HEK293T (cell line): ENCODE data around the gene CALD1.

Source experiments
- FOXK2 ChIP-seq: fragments of 450-650 bp; IDR thresholded peaks from 2 replicates; pipeline ENCODE4 v1.6.1; 2016; ENCODE audit warnings: mild to moderate bottlenecking
- FOXM1 ChIP-seq: fragments of 450-650 bp; IDR thresholded peaks from 2 replicates; pipeline ENCODE4 v1.6.1; 2017; ENCODE audit warnings: mild to moderate bottlenecking, borderline replicate concordance
- L3MBTL2 ChIP-seq: fragments of 450-650 bp; conservative IDR thresholded peaks from 2 replicates; pipeline ENCODE4 v1.6.1; 2016; ENCODE audit warnings: mild to moderate bottlenecking
- TARDBP ChIP-seq: fragments of 450-650 bp; IDR thresholded peaks from 2 replicates; pipeline ENCODE4 v1.6.1; 2016
- TF ChIP-seq, protein P1 (sequence below): fragments of 450-650 bp; IDR thresholded peaks from 2 replicates; pipeline ENCODE4 v1.6.1; 2016

DNA sequence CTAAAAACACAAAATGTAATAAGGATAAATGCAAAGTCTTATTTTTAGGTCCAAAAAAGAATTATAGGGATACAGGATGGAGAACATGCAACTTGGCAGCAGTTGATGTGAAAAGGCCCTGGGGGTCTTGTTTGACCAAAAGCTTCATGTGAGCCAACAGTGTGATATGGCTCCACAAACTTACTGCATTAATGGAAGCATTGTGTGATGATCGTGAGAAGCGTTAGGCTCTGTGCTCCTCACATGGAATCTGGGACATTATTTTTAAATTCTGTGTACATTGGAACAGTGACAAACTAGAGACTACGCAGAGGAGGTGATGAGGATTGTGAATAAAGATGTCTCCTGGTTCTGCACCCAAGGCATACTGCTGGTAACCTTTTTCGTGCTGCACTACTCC, 39.1 kb upstream of the CALD1 start:
- no peak for TF ChIP-seq TARDBP
- TF ChIP-seq FOXM1: no peak
- TF ChIP-seq FOXK2: no peak
- no peak for TF ChIP-seq L3MBTL2
- TF ChIP-seq, protein P1, sequence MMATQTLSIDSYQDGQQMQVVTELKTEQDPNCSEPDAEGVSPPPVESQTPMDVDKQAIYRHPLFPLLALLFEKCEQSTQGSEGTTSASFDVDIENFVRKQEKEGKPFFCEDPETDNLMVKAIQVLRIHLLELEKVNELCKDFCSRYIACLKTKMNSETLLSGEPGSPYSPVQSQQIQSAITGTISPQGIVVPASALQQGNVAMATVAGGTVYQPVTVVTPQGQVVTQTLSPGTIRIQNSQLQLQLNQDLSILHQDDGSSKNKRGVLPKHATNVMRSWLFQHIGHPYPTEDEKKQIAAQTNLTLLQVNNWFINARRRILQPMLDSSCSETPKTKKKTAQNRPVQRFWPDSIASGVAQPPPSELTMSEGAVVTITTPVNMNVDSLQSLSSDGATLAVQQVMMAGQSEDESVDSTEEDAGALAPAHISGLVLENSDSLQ: no peak
